HL-60 (cell line): Measurements from ENCODE around the gene DNM3.

ENCODE experiments used
- CTCF ChIP-seq: IDR thresholded peaks from one replicate; pipeline ENCODE4 v1.5.1; 2011; ENCODE audit warnings: low read length, control low read depth, inconsistent platforms; ENCODE audit not compliant: insufficient read depth
- GABPA ChIP-seq: IDR thresholded peaks from 2 replicates; pipeline ENCODE4 v1.6.1; 2012; ENCODE audit warnings: low read depth
- POLR2AphosphoS5 ChIP-seq: IDR thresholded peaks from 2 replicates; pipeline ENCODE4 v1.6.1; 2012; ENCODE audit warnings: low read depth
- REST ChIP-seq: IDR thresholded peaks from 2 replicates; pipeline ENCODE4 v1.6.1; 2012; ENCODE audit warnings: low read depth; ENCODE audit not compliant: insufficient replicate concordance
- SPI1 ChIP-seq: IDR thresholded peaks from 2 replicates; pipeline ENCODE4 v1.6.1; 2012; ENCODE audit warnings: low read depth, mild to moderate bottlenecking, borderline replicate concordance

GRCh38 chr1:172455451-172455850 lies 614.2 kb downstream of the DNM3 start:
- TF ChIP-seq CTCF (no peak), GABPA (no peak), REST (no peak), SPI1 (no peak), POLR2AphosphoS5 (no peak)
